ENCODE results near the gene P4HA3.

P4HA3 gene

DNA sequence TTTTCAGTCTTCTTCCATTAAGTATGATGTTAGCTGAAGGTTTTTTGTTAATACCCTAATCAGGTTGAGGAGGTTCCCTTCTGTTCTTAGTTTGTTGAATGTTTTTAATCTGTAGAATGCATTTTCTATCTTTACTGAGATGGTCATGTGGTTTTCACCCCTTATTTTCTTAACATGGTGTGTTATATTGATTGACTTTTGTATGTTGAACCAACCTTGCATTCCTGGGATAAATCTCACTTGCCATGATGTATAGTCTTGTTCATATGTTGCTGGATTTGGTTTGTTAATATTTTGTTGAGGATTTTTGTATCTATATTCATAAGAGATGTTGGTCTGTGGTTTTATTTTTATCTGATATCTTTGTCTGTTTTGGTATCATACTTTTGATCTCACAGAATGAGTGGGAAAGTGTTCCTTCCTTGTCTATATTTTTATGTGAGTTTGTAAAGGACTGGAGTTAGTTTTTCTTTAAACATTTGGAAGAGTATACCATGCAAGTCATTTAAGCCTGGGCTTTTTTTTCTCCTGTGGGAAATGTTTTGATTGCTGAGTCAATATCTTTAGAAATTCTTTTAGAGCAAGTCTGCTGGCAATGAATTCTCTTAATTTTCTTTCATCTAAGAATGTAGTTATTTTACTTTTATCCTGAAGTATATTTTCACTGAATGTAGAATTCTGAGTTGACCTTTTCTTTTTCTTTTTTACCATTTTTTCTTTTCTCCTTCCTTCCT, 5.5 kb upstream of the P4HA3 start:
- DNase-seq, result no peak

DNA sequence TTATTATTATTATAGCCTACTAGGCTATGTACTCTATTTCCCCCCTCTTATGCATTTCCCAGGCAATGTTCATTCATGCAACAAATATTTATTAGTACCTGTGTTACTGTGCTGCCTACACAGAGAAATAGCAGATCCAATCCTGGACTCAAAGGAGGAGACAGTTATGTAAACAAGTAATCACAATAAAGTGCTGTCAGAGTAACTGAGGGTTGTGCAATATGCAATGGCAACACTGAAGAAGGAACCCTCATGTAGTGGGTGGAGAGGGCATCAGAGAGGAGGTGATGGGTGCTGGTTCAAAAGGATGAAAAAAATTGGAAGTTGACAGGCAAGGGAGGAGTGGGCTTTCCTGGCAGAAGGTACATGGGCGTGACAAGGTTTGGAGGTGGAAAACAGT, 886 bp upstream of the P4HA3 start:
- no peak for DNase-seq

DNA sequence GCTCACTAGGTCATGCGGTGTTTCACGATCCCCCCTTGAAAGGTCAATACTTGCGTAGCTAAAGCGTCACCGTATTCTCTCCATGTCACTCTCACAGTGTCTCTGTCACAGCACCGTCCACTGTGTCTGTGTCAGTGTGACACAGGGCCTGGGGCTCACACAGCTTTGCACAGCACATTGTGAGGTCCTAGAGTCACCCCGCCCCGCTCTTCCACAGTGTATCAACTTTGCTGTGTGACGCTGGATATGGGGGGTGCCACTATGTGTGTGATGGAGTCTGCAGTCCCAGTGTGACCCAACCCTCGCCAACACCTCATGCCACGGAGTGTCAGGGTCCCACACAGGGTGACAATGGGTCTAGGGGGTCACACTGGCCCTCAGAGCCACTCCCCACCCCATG, 583 bp downstream of the P4HA3 start:
- no peak for DNase-seq

DNA sequence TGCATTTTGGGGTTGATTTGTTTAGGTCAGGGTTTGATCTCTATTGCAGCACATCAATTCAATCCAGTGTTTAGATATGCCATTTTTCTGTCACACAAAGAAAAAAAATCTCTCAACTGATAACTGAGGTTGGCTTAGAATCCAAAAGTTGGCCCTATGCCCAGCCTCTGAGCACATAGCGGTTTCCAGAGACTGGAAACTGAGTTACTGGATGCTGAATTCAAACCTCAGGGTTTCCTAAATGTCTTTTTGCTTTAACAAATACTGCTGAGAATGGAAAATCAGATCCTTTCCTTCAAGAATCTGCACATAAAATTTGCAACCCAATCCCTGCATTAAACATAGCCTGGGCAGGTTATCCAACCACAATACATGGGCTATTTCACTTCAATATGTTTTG, 4.0 kb downstream of the P4HA3 start:
- DNase-seq, result no peak

DNA sequence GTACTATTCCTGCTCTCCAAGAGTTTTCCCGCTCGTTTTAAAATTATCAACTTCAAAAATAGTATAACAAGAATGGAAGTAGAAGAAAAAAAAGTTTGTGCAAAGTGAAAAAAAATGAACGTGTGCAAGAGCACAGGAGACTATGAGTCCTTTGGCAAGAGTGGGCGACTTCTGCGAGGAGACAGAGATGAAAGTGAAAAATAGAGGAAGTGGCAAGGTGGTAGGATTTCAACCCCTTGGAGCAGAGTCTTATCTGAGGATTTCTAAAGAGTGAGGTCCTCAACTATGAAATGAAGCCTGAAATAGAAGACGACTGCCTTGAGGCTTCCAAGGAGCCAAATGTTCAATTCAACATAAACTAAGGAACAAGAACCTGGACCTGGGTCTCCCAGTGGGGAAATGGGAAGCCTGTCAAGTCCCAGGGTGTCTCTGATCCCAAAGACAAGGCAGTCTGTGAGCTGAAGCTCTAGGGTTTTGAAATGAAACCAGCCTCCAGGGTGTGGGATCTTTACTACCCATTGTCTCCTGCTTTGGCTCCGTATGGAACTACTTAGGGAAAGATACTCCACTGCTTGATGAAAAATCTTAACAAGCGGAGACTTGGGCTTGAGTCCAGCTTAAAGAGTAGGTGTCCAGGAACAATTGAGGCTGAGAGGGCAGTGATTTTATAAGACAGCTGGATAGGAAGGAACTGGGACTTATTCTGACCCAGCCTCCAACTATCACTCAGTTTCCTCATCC, 4.8 kb downstream of the P4HA3 start:
- no peak for DNase-seq

DNA sequence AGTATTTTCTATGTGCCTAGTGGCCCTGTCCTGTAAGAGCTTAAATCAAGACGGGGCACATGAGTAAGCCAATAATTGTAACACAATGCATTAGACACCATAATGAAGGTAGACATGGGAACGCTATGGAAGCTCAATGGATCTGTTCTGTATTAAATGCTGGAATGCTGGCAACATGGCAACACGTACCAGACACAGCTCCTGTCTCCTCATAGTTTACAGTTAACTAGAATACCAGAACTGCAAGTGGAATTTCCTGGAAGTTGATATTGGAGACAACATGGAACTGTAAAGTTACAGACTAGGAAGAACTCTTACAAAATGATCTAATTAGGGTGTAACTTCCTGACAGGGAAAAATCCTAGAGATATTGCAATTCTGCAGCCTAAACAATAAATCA, 12.4 kb downstream of the P4HA3 start:
- no peak for DNase-seq

DNA sequence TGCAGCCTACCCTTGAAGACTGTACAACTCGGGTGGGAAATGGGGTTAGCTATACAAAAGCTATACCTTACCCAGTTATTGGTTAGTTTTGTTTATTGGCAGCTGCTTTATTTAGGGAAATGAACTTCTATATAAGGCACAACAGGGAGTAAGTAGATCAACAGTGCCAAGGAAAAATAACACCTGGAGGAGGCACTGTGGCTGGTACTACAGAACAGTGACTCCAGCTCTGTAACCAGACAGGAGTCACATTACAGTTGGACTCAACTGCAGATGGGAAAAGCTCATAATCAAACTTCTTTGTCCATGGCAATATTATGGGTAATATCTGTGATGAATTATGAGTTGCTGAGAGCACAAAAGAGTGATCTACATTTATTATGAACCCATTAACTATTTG, 14.0 kb downstream of the P4HA3 start:
- DNase-seq, result no peak

DNA sequence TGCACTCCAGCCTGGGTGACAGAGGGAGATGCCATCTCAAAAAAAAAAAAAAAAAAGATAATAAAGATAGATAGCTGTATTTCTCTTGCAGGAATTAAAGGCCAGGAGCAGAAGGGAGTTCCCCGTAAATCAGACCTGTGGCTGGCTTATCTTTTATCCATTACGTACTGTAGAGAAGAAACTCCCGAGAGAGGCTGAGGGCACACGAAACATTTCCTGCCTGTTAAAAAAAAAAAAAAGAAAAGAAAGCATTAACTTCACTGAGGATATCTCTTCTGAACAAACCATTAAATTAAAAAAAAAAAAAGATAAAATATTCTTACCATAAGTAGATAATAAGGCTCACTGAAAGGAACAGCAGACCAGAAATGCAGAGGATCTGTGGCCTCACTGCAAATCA, 22.5 kb downstream of the P4HA3 start:
- no peak for DNase-seq

DNA sequence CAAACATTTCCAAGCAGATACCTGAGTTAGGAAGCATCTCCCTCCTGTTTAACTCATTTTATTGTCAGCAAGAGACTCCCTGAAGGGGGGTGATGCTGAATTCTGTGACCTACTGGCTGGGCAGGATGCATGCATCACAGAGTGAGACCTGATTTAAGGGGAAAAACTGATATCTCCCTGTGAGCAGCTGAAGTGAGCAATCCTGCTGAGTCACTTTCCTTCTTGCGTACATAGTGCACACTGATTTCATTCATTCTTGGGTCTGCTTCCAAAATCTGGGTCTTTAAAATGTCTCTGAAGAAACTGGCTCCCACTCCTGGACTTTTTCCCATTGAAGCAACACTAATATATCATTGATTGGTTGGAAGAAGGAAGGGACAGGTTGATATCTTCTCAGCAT, 23.3 kb downstream of the P4HA3 start:
- no peak for DNase-seq

DNA sequence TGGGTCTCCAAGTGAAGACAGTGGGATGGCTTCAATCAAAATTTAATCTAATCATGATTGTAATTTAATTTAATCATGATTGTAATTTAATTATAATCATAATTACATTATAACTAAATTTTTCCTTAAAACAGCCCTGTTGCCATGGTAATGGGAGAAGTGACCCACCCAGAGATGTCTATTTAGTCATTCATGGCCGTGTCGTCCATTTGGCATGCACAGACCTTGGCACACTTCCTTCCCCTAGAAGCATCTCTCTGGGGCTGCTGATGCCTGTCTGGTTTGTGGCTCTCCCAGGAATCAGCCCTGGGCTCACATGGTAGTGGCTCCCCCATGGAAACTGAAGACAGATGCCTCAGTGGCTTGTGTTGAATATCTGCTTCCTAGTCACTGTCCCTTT, 27.0 kb downstream of the P4HA3 start:
- DNase-seq, result no peak

DNA sequence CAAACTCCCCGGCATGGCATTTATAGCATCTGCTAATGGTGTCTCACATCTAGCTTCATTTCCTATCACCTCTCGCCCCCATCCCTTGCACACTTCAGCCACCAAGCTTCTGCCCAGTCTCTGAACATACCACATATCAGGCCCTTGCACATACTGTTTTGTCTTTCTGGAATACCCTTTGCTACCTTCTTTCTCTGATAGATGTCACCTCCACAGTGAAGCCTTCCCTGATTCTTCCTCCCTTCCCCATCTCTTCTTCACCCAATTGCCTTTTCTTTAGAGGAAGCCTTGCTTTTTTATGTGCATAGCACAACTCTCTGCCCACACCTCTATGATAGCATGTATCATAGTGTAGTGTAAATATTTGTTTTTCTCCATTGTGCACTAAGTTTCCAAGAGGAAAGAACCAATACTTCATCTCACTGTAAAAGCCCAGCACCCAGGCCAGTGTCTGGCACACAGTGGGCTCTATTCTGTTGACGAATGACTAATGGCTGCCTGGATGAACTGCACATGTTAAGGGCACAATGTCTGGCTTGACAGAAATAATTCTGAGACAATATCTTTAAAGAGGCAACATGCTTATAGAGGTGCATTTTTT, 27.8 kb downstream of the P4HA3 start:
- no peak for DNase-seq

DNA sequence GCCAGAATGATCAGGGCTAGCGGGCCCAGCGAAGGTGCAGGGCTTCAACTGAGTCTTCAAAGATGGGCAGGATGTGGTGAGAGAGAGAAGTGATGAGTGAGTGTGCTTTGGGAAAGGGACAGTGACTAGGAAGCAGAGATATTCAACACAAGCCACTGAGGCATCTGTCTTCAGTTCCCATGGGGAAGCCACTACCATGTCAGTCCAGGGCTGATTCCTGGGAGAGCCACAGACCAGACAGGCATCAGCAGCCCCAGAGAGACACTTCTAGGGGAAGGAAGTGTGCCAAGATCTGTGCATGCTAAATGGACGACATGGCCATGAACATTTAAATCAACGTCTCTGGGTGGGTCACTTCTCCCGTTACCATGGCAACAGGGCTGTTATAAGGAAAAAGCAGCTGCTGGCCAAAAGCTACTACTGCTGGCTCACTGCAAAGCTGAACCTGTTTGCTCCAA, 28.5 kb downstream of the P4HA3 start:
- no peak for DNase-seq

DNA sequence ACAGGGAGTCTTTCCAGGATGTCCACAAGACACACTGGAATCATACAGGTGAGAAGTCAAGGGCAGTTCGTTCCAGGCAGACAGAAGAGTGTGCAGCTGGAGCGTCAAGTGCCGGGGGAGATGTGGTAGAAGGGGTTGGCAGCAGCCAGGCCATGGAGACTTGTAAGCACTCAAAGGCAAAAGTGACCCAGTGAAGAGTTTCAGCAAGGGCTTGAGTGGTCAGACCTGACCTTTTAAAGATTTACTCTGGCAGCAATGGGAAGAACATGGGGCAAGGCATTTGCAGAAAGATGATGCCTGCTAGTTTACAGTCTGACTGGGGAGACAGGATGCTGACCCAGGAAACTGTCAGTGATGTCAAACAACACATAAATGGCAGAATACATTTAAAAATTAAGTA, 29.0 kb downstream of the P4HA3 start:
- DNase-seq, result no peak

DNA sequence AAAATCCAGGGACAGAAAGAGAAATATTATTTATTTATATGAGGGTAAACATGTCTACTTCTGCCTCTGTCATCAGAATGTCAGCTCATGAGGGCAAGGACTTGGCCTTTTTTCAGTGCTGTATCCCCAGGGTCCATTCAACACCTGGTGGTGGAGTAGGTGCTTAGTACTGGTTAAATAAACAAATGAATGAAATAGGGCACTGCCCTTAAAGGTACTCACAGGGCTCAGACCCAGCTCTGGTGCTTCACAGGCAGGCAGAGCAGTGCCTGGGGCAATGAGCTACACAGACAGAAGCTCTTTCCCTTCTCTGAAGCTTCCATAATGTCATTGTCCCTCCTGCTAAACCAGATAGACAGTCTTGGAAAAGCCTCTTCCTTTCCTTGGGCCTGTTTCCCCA, 30.9 kb downstream of the P4HA3 start:
- DNase-seq, result no peak

DNA sequence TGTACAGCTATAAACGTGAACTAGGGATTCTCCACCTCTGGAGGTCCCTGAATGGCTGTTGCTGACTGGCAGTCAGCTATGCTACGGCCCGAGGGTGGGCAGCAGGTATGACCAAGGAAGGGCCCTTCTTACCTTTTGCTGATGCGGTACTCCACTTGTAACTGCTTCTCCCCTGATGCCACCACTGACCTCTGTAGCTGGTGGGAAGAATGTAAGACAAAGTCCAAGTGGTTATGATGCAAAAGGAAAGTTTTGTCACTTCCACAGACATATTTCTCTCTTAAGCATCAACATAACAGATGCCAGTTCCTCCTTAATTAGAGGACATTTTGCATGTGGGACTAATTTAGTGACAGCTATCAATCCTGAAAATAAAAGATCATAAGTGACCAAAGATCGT, 32.2 kb downstream of the P4HA3 start:
- DNase-seq, result no peak

DNA sequence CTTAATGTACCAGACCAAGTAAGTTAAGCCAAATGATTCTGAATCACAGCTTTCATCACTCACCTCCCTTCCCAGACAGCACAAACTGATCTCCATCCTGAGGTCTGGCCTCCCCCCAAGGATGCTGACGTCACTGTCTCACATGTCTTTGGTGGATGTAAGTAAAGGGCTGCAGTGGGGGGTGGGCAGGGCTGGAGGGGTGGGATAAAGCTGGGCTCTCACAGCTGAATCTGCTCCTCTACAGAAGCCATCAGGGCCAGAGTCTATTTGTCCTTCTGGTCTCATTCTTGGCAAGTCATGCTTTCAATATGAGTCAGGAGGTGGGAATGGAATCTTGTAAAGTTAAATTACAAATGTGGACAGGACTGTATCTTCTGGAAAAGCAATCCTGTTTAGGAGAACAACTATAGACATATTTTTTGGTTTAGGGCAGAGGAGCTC, 32.7 kb downstream of the P4HA3 start:
- DNase-seq, result no peak

DNA sequence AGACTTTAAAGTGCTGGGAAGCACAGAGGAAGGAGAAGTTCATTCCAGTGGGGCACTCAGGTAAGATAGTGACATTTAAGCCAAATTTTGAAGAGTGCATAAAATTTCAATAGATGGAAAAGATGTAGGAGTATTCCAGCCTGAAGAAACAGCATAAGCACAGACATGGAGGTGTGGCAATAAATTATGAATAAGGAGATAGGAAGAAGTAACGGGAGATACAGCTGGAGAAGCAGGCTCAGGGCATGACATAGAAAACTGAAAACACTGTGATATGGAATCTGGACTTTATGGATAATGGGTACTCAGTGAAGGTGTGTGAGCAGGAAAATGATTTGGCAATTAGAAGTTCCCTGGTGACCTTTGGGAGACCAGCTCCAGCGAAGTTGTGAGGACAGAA, 33.3 kb downstream of the P4HA3 start:
- DNase-seq, result no peak

DNA sequence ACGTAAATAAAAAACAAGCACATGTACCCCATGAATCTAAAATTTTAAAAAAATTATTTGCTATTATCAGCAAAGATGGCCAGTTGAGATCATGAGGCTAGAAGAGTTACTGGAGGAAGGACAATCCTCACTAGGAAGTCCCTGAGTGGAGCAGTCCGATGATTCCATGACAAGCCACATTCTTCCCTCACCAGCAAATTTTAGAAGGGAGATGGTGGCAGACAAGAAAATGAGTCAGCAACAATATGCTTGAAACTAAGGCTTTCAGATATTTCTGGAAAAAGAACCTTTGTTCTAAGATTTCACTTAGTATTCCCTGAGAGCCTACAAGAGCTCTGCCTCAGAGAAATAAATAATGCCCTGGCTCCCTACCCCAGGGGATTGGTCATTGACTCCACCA, 34.9 kb downstream of the P4HA3 start:
- no peak for DNase-seq

DNA sequence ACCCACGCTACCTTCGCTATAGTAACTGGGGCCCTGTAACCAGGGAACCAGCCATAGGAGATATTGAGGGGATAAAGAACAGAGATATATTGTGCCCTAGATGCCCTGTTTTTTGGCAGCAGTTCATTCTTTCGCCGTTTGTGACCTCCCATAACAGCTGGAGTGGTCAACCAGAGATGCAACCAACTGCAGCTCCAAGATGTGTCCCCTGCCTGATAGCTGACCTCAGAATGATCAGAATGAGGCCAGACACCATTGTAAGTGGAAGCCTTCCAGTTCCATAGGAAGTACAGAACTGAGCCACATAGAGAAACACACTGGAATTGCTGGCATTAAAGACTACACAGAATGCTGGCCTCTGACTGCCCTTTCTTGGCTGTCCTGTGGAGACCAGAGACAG, 39.2 kb downstream of the P4HA3 start:
- DNase-seq, result no peak

DNA sequence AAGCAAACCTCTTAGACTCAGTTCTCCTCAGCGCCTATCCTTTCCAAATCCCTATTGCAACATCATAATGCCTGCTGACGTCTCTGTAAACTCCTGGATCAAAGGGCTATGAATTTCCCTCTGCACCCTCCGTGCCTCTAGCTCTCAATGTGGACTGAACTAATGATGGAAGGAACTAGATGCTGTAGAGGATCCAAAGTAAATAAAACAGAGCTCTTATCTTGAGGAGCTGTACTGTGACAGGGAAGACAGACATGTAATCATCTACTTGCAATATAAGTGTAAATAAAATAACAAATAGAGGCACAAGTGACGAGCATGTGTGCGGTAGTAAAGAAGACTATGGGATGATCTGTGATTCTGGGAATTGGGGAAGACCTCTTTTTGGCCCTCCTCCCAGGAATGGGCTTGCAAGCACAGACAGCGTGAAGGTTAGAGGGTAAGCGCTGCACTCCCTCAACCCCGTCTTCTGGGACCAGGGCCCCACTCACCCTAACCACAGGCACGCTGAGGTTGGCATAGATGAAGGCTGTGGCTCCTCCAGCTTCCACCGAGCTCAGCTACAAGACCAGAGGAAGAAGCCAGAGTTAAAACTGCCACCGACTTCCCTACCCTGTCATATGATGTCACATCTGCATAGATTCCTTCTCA, 42.2 kb downstream of the P4HA3 start:
- no peak for DNase-seq

DNA sequence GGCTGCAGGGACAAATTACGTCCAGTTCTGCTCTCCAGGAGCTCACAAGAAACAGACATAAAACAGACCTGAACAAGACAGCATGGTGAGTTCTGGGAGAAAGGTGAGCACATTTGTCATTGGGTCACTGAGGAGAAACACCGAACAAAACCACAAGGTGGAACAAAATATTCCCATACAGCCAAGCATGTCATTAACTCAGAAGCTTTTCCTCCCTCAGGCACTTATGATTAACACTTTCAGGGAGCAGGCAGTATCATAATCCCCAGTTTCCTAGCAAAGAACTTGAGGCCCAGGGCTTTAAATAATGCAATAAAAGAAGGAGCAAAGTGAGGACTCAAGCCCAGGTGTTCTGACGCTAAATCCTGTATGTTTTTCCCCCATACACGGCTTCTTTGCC, 43.0 kb downstream of the P4HA3 start:
- no peak for DNase-seq

DNA sequence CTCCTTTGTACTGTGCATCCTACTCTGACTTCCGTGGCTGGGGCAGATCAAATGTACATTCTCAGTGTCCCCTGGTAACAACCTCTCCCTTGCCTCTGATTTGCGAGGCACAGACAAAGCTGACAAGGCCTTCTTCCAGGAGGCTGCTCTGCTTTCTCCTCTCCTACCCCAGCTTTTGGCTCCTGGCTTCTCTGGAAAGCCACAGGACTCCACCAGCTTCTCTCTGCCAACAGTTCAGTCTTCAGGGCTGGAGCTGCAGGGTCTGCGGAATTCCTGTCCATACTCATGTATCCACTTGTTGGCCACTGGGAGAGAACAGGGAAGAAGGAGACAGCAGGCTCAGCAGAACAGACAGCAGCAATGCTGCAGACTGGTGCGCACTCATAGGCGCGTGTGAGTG, 44.4 kb downstream of the P4HA3 start:
- no peak for DNase-seq

DNA sequence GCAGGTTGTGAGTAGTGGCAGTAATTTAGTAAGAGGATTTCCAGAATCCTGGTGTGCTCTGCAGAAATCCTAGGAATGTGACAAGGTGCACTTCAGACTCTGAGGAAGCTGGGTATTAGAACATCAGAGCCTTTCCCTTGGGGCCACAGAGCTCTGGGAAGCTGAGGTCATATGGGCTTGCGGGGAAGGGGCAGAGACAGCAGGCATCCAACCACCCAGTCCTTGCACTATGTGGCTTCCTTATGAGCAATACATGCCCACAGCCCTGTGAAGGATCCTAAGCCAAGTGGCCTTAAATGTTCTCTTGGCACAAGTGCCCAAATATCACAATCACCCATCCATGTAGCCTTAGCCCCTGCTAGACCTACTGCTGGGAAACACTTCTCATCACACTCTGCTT, 46.2 kb downstream of the P4HA3 start:
- DNase-seq, result no peak

DNA sequence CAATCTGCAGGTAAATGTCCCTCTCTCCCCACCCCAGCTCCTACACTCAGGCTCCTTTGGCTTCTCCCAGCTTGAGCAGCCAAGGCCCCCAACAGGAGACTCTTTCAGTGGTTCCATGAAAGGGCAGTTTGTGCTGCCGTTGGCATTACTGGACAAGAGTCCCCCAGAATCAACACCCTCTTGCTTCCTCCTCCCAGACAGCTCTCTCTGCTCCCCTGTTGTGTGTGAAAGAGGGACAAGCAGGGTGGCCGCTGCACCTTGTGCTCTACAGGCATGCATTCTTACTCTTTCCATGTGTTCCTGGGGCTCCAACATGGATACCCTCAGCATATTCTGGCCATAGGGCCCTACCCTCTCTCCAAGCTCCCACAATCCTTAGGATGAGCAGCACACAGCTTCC, 48.7 kb downstream of the P4HA3 start:
- DNase-seq, result no peak
